ENCODE data around the gene FOXP1. TPM values are rescaled to one million over a fixed set of nuclear protein-coding genes. Genes with fewer than 3 reads are reported as not detected.

The FOXP1 gene
- total and polyA plus RNA-seq, 2 of the 8 experiments (the other 6 are each of a cell fraction or from before 2014, with no cell fraction given), result 13.9 to 25.4 TPM

- Histone ChIP-seq H3K9ac (replicated peaks in 1 of 4; ENCODE audit: extremely low read depth in 1 of 4, low read depth in 3 of 4, low read length in 3 of 4) (no peak overlapping the region), H2AFZ (ENCODE audit: low read length) (no peak overlapping the region), H4K8ac (ENCODE audit: extremely low read depth, insufficient read depth, low read length) (no peak overlapping the region), H3K27me3 (replicated peaks in 1 of 4; ENCODE audit: control insufficient read depth in 3 of 4, extremely low read depth in 1 of 4, insufficient read depth in 3 of 4, low read length in 3 of 4) (no peaks in the 10 kb centered on the region), H3K9me3 (ENCODE audit: insufficient read depth in 2 of 2, low read depth in 1 of 2, low read length in 1 of 2) (peaks cover 1 to 8% of the 10 kb centered on the region in 2 experiments; a peak in 3 of 4 replicates), H3K4me1 (replicated peaks in 1 of 4; ENCODE audit: control insufficient read depth in 3 of 4, insufficient read depth in 4 of 4, low read length in 3 of 4) (peaks cover 6 to 24% (median 9%) of the 10 kb centered on the region in 4 experiments; a peak in 6 of 7 replicates), H2AK5ac (ENCODE audit: low read depth, low read length) (no peak overlapping the region), H3K23me2 (ENCODE audit: low read depth, low read length) (no peaks in the 10 kb centered on the region; the same call in 1 of the 2 replicates), H3K23ac (ENCODE audit: insufficient read length) (no peak overlapping the region), H2BK120ac (replicated peaks; ENCODE audit: low read depth, low read length) (no peak overlapping the region), H3K4me2 (ENCODE audit: insufficient read depth in 1 of 2, low read depth in 2 of 2, low read length in 2 of 2) (peak overlapping the region in 1 of 2 experiments; percentile 79; a peak in 2 of 4 replicates), H3K36me3 (ENCODE audit: control insufficient read depth in 2 of 4, insufficient read depth in 4 of 4, low read length in 3 of 4) (peaks cover 0 to 3% (median 0%) of the 10 kb centered on the region in 4 experiments; a peak in 1 of 8 replicates), H3K4ac (replicated peaks; ENCODE audit: insufficient read length, low read depth, low read length) (no peak overlapping the region), H3K56ac (replicated peaks; ENCODE audit: insufficient read length, low read depth, low read length) (no peak overlapping the region), H4K5ac (ENCODE audit: insufficient read length, low read depth, low read length) (no peak overlapping the region), H3K79me1 (ENCODE audit: low read depth, low read length) (no peaks in the 10 kb centered on the region), H3K18ac (ENCODE audit: extremely low read depth, low read length) (no peak overlapping the region), H3K79me2 (ENCODE audit: control insufficient read depth in 1 of 2, insufficient read depth in 2 of 2, low read length in 2 of 2) (no peaks in the 10 kb centered on the region), H4K20me1 (replicated peaks in 1 of 2; ENCODE audit: control insufficient read depth in 1 of 2, insufficient read depth in 2 of 2, low read length in 2 of 2) (no peaks in the 10 kb centered on the region), H3K27ac (ENCODE audit: low read depth, low read length) (no peak overlapping the region), H2BK5ac (ENCODE audit: low read depth, low read length) (no peak overlapping the region), H2BK12ac (ENCODE audit: low read depth, low read length) (no peak overlapping the region; the same call in 1 of the 2 replicates), H2BK20ac (ENCODE audit: low read length) (no peak overlapping the region), H2BK15ac (ENCODE audit: low read length) (no peak overlapping the region), H4K91ac (replicated peaks; ENCODE audit: insufficient read length, low read length) (no peak overlapping the region), H3K14ac (ENCODE audit: insufficient read length) (no peak overlapping the region), H3K4me3 (ENCODE audit: extremely low read depth in 1 of 4, insufficient read depth in 2 of 4, low read depth in 3 of 4, low read length in 4 of 4) (no peak overlapping the region)
- WGBS, 2 experiments (ENCODE audit: extremely low coverage in 1 of 2, insufficient coverage in 1 of 2, insufficient read length in 1 of 2, insufficient replicate concordance in 2 of 2, low coverage in 1 of 2, low lambda C conversion rate in 2 of 2, missing lambda C conversion rate in 1 of 2), result 69% methylated on average over 1 of the region's 1 CpG; no CpG with 5 or more reads in 1 of the 2 experiments
- TF ChIP-seq TBP (IDR thresholded peaks at IDR 0.05; ENCODE audit: low read depth, low read length) (no peak), TCF12 (IDR thresholded peaks at IDR 0.05; ENCODE audit: low read depth, low read length) (no peak)
- ChIA-PET POLR2A (ENCODE audit: partially characterized antibody) (interaction anchor here (0.6 to 1.4 kb wide), 2 partner anchors 9 to 15 kb away, joined by 3 to 4 read pairs; no protein-coding TSS in a partner anchor), CTCF (ENCODE audit: partially characterized antibody) (interaction anchor here (1.1 to 1.5 kb wide), 2 partner anchors 9 to 19 kb away, joined by 4 read pairs; no protein-coding TSS in a partner anchor)
- DNase-seq (ENCODE audit: low read depth in 1 of 2, low spot score in 2 of 2) (no peak), FAIRE-seq (no peak)
These were observed 114.4 kb downstream of the FOXP1 start for GRCh38 chr3:71469138-71469435.

Measured in H1 (cell line).